ENCODE data around the gene TENM4.

Gene TENM4

DNA sequence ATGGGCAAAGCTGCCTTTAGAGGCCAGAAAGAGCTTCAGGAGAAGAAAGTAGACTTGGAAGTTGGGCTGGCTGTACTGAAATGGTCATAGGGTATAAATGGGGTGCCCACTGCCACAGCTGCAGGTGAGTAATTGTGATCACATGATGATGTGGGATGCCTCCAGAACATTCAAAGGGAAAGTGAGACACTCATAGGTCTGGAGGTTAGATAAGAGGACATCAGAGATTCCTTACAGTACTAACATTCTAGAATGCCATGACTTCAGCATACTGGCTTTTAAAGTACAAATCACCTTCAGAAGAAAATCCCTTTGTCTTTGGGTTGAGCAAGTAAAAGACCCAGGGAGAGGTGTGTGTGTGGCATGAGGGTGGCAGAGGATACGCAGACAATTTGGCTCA, 419.2 kb downstream of the TENM4 start:
- no peak overlapping the region for H3K4me3 ChIP-seq (ENCODE audit: low read depth, low read length)
- no peak overlapping the region for H3K27ac ChIP-seq (ENCODE audit: extremely low read depth, low read depth, low read length)
- POLR2A ChIA-PET = no interaction called here
- TF ChIP-seq ZNF248 (tag by site-specific recombination; IDR thresholded peaks at IDR 0.05) = no peak
- no peak for TF ChIP-seq ZNF654 (tag by site-specific recombination; IDR thresholded peaks at IDR 0.05; ENCODE audit: low read depth)
- H3K36me3 ChIP-seq (ENCODE audit: control insufficient read depth in 2 of 2, insufficient read depth in 1 of 2, low read length in 2 of 2) = no peaks in the 10 kb centered on the region
- H3K4me1 ChIP-seq (ENCODE audit: control insufficient read depth, insufficient read depth, low read length) = no peaks in the 10 kb centered on the region
- CTCF ChIA-PET = interaction anchor here (0.7 kb wide), 1 partner anchor 376 kb away, joined by 3 read pairs; no protein-coding TSS in a partner anchor
- no peaks in the 10 kb centered on the region for H3K9me3 ChIP-seq (ENCODE audit: control insufficient read depth, insufficient read depth, low read depth, low read length)

DNA sequence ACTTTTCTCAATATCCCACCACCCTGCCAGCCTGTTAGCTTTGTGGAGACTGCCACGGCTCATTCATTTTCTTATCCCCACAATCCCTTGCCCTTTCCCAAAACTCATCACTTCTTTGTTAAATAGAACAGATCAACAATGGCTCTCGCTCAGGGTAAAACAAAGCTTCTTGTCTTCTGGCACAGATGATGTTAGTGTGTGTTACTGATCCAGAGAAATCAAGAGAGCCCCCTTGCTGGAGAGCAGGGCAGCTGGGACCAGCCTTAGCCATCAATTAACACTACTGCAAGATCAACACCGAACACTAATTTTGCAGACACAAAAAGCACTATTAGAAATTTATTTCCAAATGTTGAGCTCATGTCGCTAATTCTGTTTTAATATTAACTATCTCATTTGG, 420.9 kb downstream of the TENM4 start:
- Histone ChIP-seq H3K9me3 (ENCODE audit: control insufficient read depth, insufficient read depth, low read depth, low read length) (no peaks in the 10 kb centered on the region), H3K27ac (ENCODE audit: extremely low read depth, low read depth, low read length) (no peak overlapping the region), H3K4me3 (ENCODE audit: low read depth, low read length) (no peak overlapping the region), H3K36me3 (ENCODE audit: control insufficient read depth in 2 of 2, insufficient read depth in 1 of 2, low read length in 2 of 2) (no peaks in the 10 kb centered on the region), H3K4me1 (ENCODE audit: control insufficient read depth, insufficient read depth, low read length) (no peaks in the 10 kb centered on the region)
- ChIA-PET CTCF (no interaction called here), POLR2A (interaction anchor here (0.6 kb wide), 1 partner anchor 78 kb away, joined by 7 read pairs; no protein-coding TSS in a partner anchor)
- TF ChIP-seq HOXD13 (CRISPR knock-in tag; IDR thresholded peaks at IDR 0.05; ENCODE audit: borderline replicate concordance) (no peak), ZSCAN23 (tag by site-specific recombination; IDR thresholded peaks at IDR 0.05) (no peak), TRIM28 (IDR thresholded peaks at IDR 0.05; ENCODE audit: borderline replicate concordance, low read length) (no peak), ZNF544 (tag by site-specific recombination; IDR thresholded peaks at IDR 0.05) (no peak), ZNF114 (tag by site-specific recombination; IDR thresholded peaks at IDR 0.05) (no peak), ZNF561 (tag by site-specific recombination; IDR thresholded peaks at IDR 0.05; ENCODE audit: borderline replicate concordance) (no peak), GFI1B (tag by site-specific recombination; IDR thresholded peaks at IDR 0.05) (no peak), ZNF335 (tag by site-specific recombination; conservative IDR thresholded peaks at IDR 0.05) (no peak)
- TF ChIP-seq, protein P1, sequence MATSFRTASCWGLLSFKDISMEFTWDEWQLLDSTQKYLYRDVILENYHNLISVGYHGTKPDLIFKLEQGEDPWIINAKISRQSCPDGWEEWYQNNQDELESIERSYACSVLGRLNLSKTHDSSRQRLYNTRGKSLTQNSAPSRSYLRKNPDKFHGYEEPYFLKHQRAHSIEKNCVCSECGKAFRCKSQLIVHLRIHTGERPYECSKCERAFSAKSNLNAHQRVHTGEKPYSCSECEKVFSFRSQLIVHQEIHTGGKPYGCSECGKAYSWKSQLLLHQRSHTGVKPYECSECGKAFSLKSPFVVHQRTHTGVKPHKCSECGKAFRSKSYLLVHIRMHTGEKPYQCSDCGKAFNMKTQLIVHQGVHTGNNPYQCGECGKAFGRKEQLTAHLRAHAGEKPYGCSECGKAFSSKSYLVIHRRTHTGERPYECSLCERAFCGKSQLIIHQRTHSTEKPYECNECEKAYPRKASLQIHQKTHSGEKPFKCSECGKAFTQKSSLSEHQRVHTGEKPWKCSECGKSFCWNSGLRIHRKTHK (tag by site-specific recombination; IDR thresholded peaks at IDR 0.05) = no peak

DNA sequence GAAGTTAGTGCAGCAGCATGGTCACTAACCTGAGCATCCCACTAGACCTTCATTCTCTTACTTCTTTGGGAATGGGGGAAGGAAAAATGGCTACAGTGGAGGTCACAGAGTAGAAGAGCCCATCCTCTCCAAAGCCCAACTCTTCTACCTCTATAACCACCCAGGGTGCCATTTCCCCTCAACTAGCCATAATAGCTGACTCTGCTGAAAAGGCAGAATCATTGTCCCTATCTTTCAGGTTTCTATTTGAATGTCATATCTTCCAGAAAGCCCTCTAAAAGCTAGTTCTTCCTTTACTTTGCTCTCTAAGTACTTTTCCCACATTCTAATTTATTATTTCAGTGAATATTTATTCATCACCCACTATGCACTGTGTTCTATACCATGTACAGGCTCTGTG, 421.6 kb downstream of the TENM4 start:
- H3K4me3 ChIP-seq (ENCODE audit: low read depth, low read length) = no peak overlapping the region
- no peaks in the 10 kb centered on the region for H3K36me3 ChIP-seq (ENCODE audit: control insufficient read depth in 2 of 2, insufficient read depth in 1 of 2, low read length in 2 of 2)
- no peaks in the 10 kb centered on the region for H3K9me3 ChIP-seq (ENCODE audit: control insufficient read depth, insufficient read depth, low read depth, low read length)
- ChIA-PET POLR2A (no interaction called here), CTCF (no interaction called here)
- no peak overlapping the region for H3K27ac ChIP-seq (ENCODE audit: extremely low read depth, low read depth, low read length)
- no peaks in the 10 kb centered on the region for H3K4me1 ChIP-seq (ENCODE audit: control insufficient read depth, insufficient read depth, low read length)
- TF ChIP-seq, protein P2, sequence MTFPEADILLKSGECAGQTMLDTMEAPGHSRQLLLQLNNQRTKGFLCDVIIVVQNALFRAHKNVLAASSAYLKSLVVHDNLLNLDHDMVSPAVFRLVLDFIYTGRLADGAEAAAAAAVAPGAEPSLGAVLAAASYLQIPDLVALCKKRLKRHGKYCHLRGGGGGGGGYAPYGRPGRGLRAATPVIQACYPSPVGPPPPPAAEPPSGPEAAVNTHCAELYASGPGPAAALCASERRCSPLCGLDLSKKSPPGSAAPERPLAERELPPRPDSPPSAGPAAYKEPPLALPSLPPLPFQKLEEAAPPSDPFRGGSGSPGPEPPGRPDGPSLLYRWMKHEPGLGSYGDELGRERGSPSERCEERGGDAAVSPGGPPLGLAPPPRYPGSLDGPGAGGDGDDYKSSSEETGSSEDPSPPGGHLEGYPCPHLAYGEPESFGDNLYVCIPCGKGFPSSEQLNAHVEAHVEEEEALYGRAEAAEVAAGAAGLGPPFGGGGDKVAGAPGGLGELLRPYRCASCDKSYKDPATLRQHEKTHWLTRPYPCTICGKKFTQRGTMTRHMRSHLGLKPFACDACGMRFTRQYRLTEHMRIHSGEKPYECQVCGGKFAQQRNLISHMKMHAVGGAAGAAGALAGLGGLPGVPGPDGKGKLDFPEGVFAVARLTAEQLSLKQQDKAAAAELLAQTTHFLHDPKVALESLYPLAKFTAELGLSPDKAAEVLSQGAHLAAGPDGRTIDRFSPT (tag by site-specific recombination; IDR thresholded peaks at IDR 0.05) = no peak
- TF ChIP-seq ZNF514 (tag by site-specific recombination; IDR thresholded peaks at IDR 0.05) = no peak
- no peak for TF ChIP-seq ZNF404 (tag by site-specific recombination; IDR thresholded peaks at IDR 0.05)
- no peak for TF ChIP-seq YY1 (tag by site-specific recombination; IDR thresholded peaks at IDR 0.05)
- no peak for TF ChIP-seq ZNF600 (tag by site-specific recombination; IDR thresholded peaks at IDR 0.05)
- TF ChIP-seq ZSCAN5A (tag by site-specific recombination; IDR thresholded peaks at IDR 0.05) = no peak
- TF ChIP-seq BCL11A (tag by site-specific recombination; IDR thresholded peaks at IDR 0.05; ENCODE audit: low read depth) = no peak
- TF ChIP-seq ZNF140 (tag by site-specific recombination; IDR thresholded peaks at IDR 0.05) = no peak
- TF ChIP-seq ZNF18 (tag by site-specific recombination; IDR thresholded peaks at IDR 0.05) = no peak
- TF ChIP-seq ZNF335 (tag by site-specific recombination; conservative IDR thresholded peaks at IDR 0.05) = no peak
- no peak for TF ChIP-seq MYNN (tag by site-specific recombination; IDR thresholded peaks at IDR 0.05; ENCODE audit: borderline replicate concordance)
- no peak for TF ChIP-seq ZNF433 (tag by site-specific recombination; IDR thresholded peaks at IDR 0.05; ENCODE audit: low read depth)
- no peak for TF ChIP-seq OVOL3 (tag by site-specific recombination; IDR thresholded peaks at IDR 0.05)
- no peak for TF ChIP-seq ZNF555 (tag by site-specific recombination; conservative IDR thresholded peaks at IDR 0.05)
- TF ChIP-seq RBAK (tag by site-specific recombination; IDR thresholded peaks at IDR 0.05) = no peak
- no peak for TF ChIP-seq MZF1 (tag by site-specific recombination; IDR thresholded peaks at IDR 0.05; ENCODE audit: borderline replicate concordance)
